GM18867 (cell line): ENCODE data around the gene TP53AIP1.

ENCODE experiments used
- ATAC-seq: cut with Tn5 transposase; IDR thresholded peaks from one replicate; pipeline ENCODE4 v1.9.1; 2021; ENCODE audit warnings: mild to moderate bottlenecking, moderate library complexity; ENCODE audit not compliant: unreplicated experiment

Gene TP53AIP1

GRCh38 chr11:128942817-128943427 lies at the start of gene TP53AIP1:
TP53AIP1 (minus strand) TSS chr11:128942871; CDS start chr11:128937818, 5,053 bp downstream.
- no peak for ATAC-seq

GRCh38 chr11:128988242-128988970 lies 45.7 kb upstream of the TP53AIP1 start:
- no peak for ATAC-seq

GRCh38 chr11:128985880-128986279 lies 43.2 kb upstream of the TP53AIP1 start:
- no peak for ATAC-seq

- ATAC-seq, result no peak
These were observed 40.4 kb upstream of the TP53AIP1 start for GRCh38 chr11:128983023-128983422.

- no peak for ATAC-seq
These were observed 38.6 kb upstream of the TP53AIP1 start for GRCh38 chr11:128981254-128981653.

GRCh38 chr11:128970598-128971190 lies 28.0 kb upstream of the TP53AIP1 start:
- no peak for ATAC-seq

GRCh38 chr11:128968916-128969315 lies 26.2 kb upstream of the TP53AIP1 start:
- ATAC-seq, result no peak

- ATAC-seq, result no peak
These were observed 24.9 kb upstream of the TP53AIP1 start for GRCh38 chr11:128967578-128967977.

- ATAC-seq, result peak; percentile 95
These were observed 22.8 kb upstream of the TP53AIP1 start for GRCh38 chr11:128965485-128965884.

- no peak for ATAC-seq
These were observed 21.8 kb upstream of the TP53AIP1 start for GRCh38 chr11:128964463-128964930.

GRCh38 chr11:128963744-128964325 lies 21.2 kb upstream of the TP53AIP1 start:
- no peak for ATAC-seq

GRCh38 chr11:128962896-128963295 lies 20.2 kb upstream of the TP53AIP1 start:
- peak; percentile 45 for ATAC-seq

- ATAC-seq, result no peak
These were observed 19.0 kb upstream of the TP53AIP1 start for GRCh38 chr11:128961645-128962044.

GRCh38 chr11:128957202-128957482 lies 14.5 kb upstream of the TP53AIP1 start:
- no peak for ATAC-seq

- ATAC-seq, result no peak
These were observed 13.9 kb upstream of the TP53AIP1 start for GRCh38 chr11:128956401-128957201.

- no peak for ATAC-seq
These were observed 13.0 kb upstream of the TP53AIP1 start for GRCh38 chr11:128955636-128956035.

- no peak for ATAC-seq
These were observed 10.5 kb upstream of the TP53AIP1 start for GRCh38 chr11:128953151-128953550.

- no peak for ATAC-seq
These were observed 7.3 kb upstream of the TP53AIP1 start for GRCh38 chr11:128949791-128950454.

GRCh38 chr11:128948583-128948982 lies 5.9 kb upstream of the TP53AIP1 start:
- ATAC-seq, result no peak

GRCh38 chr11:128947773-128948172 lies 5.1 kb upstream of the TP53AIP1 start:
- ATAC-seq, result no peak
